GM18502 (cell line): ENCODE data around the gene SNX10.

Source experiments
- ATAC-seq: cut with Tn5 transposase; IDR thresholded peaks from one replicate; pipeline ENCODE4 v1.9.1; 2021; ENCODE audit warnings: mild to moderate bottlenecking; ENCODE audit not compliant: unreplicated experiment, poor library complexity

Gene SNX10

DNA sequence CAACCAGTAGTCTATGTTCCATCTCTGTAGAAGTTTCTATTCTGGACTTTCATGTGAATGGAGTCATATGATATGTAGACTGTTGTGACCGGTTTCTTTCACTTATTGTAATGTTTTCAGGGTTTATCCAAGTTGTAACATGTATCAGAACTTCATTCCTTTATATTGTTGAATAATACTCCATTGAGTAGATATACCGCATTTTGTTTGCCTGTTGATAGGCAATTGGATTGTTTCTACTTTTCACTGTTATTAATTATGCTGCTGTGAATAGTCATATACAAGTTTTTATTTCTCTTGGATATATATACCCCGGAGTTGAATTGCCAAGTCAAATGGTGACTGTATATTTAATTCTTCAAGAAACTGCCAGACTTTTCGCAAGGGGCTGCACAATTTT is 40.1 kb downstream of the SNX10 start:
- no peak for ATAC-seq

- no peak for ATAC-seq
These were observed 41.0 kb downstream of the SNX10 start for GRCh38 chr7:26332698-26333097.

DNA sequence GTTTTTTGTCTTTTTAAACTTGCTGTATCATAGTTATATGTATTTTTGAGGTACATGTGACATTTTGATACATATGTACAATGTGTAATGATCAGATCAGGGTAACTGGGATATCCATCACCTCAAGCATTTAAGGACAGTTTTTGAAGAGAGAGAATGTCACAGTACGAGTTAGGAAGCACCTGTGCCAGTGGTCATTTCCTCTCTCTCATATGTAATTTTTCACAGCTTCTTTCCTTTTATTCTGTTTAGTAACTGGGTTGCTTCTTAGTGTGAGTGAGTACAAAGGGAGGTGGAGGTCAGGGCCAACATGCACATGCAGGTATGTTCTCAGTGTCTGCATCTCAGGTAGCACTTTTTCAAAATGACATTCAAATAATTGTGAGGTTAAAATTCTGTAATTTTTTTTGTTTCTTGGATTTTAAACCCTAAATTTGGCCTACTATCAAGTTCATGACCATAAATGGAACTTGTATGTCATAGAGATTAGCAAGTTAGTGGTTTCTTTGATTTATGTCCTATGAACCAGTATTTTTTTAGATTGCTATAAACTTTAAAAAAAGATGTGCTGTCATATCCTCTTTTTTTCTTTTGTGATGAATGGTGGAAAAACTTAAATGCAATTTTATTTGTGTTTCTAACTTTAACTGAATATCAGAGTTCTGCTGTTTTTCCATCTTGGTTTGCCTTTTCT is 42.7 kb downstream of the SNX10 start:
- no peak for ATAC-seq

DNA sequence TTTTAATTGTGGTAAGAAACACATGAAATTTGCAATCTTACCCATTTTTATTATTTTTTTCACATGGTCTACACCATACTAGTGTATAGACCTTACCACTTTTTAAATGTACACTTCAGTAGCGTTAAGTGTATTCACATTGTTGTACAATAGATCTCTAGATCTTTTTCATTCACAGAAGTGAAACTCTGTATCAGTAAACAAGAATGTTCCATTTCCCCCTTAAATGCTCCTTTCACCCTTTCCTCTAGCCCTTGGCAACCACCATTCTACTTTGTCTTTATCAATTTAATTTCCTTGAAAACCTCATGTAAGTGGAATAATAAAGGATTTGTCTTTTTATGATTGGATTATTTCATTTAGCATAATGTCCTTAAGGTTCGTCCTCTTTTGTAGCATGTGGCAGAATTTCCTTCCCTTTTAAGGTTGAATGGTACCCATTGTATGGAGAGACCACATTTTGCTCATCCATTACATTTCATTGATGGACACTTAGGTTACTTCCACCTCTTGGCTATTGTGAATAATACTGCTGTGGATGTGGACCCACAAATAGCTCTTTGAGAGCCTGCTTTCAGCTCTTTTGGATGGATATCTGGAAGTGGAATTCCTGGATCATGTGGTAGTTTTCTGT is 45.7 kb downstream of the SNX10 start:
- ATAC-seq: no peak

GRCh38 chr7:26340476-26341018 is 48.9 kb downstream of the SNX10 start:
- ATAC-seq: no peak

- ATAC-seq: no peak
These were observed 51.7 kb downstream of the SNX10 start for GRCh38 chr7:26343320-26343832.

- no peak for ATAC-seq
These were observed 52.2 kb downstream of the SNX10 start for GRCh38 chr7:26343837-26344236.

- no peak for ATAC-seq
These were observed 53.5 kb downstream of the SNX10 start for GRCh38 chr7:26345202-26345601.

- ATAC-seq: no peak
These were observed 54.2 kb downstream of the SNX10 start for GRCh38 chr7:26345837-26346236.

GRCh38 chr7:26346611-26347203 is 55.0 kb downstream of the SNX10 start:
- ATAC-seq: no peak

DNA sequence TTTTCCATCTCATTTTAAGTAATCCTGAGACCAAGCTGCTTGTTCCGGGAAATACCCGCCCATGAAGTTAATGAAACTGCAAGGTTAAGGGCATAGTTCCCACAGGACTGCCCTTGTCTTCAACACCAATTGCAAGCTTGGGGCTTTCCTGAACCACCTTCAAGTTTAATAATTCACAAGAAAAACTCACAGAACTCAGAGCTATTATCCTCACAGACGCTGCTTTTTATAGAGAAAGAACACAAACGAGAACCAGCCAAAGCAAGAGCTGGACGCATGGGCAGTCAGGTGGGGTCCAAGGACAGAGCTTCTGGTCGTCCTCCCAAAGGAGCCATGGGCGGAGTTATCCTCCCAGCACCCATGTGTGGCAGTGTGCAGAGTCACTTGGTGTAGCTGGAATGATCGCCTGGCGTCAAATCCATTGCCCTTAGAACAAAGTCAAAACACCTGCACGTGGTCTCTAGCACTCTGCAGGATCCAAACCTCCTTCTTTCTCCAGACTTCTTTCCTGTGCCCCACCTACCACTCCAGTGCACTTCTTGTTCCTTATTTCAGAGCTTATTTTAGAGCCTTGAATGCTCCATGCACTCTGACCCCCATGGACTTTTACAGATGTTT is 56.7 kb downstream of the SNX10 start:
- ATAC-seq: peak; percentile 49

- no peak for ATAC-seq
These were observed 57.6 kb downstream of the SNX10 start for GRCh38 chr7:26349005-26349915.

GRCh38 chr7:26351171-26351570 is 59.5 kb downstream of the SNX10 start:
- ATAC-seq: no peak

- ATAC-seq: no peak
These were observed 64.6 kb downstream of the SNX10 start for GRCh38 chr7:26356229-26356628.

DNA sequence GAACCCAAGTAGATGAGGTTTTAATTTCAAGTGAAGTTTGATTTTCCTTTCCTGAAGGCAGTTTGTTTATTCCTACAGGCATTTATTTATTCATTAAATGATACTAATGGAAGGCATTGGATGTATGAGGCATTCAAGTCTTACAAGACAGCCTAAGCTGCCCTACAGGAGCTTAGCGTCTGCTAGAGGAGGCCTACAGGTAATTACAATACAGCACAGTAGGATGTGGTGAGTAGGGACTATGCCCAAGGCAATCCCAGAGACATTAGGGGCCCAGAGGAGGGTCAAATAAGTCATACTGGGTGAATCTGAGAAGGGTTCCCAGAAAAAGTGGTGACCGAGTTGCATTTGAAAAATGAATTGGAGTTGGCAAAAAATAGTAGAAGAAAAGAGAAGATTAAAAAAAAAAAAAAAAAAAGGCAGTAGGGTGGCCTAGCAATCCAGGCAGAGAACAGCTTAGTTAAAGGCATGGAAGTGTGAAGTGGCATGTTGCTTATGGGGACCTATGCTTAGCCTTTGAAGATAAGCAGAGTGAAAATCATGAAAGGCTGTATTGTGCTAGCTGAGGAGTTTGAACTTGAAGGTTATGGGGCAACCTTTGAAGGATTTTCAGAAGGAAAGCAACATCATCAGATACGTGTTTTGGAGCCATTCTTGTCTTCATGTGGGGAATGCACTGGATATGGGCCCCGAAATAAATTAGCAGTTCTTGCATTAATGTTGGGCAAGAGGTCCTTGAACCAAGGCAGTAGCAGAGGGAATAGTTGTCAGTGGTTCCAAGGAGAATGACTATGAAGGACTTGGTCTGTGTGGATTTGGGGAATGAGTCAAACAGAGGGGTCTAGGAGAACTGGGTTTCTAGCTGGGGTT is 65.5 kb downstream of the SNX10 start:
- ATAC-seq: no peak

DNA sequence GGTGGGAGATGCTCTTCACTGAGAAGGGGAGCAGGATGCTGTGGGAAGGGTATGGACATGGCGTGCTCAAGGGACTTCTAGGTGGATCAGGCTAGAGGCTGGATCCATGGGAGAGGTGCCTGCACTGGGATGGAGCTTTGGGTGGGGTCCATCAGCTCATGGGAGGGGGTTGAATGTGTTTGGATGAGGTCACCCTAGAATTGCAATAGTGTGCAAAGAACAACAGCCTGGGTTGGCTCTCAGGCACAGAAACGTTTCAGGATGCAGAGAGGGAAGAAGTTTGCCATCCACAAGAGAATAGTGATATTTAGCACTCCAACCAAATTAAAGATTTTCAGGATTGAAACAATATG is 66.1 kb downstream of the SNX10 start:
- ATAC-seq: no peak

- no peak for ATAC-seq
These were observed 69.0 kb downstream of the SNX10 start for GRCh38 chr7:26360650-26361049.

DNA sequence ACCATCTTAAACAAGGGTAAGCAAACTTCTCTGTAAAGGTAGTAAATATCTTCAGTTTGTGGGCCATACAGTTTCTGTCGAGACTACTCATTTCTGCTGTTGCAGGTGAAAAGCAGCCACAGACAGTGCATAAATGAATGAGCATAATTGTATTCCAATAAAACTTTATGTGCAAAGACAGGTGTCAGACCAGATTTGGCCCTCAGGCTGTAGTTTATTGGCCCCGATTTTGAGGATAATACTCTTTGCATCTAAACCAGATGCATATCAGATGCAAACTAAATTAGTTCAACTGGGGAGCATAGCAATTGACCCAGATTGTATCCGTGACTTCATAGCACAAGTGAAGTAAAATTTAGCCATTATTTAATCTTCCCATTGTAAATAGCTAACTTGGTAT is 70.0 kb downstream of the SNX10 start:
- no peak for ATAC-seq

DNA sequence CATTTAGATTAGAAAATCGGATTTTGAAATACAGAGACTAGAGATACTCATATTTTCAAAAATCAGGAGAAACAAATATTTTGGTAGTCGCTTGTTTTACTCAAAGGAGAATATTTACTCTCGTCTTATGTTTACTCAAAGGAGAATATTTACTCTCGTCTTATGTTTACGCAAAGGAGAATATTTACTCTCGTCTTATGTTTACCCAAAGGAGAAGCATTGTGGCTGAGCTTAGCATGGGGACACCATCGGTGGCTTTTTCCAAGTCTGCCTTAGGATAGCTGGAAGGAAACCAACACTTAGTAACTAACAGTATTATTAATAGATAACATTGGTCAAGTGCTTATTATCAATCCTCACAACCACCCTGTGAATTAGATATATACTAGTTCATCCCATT is 71.8 kb downstream of the SNX10 start:
- no peak for ATAC-seq
